HUES6 (cell line): ENCODE data around the gene NOTCH4.
A peak's percentile ranks its signal among the peaks of the same experiment; 100 is the strongest.

Source experiments
- H3K27ac ChIP-seq: 2 replicates; pipeline ENCODE4 v1.7.0; 2013; ENCODE audit warnings: low read depth, mild to moderate bottlenecking, low read length, inconsistent platforms
- H3K27me3 ChIP-seq: 2 replicates; pipeline ENCODE4 v1.6.1; 2013; ENCODE audit warnings: low read length; ENCODE audit not compliant: control insufficient read depth, insufficient read depth
- H3K36me3 ChIP-seq: 2 replicates; pipeline ENCODE4 v1.6.1; 2013; ENCODE audit warnings: low read length; ENCODE audit not compliant: control insufficient read depth, insufficient read depth
- H3K4me1 ChIP-seq: 2 replicates; pipeline ENCODE4 v1.6.1; 2013; ENCODE audit warnings: low read length; ENCODE audit not compliant: control insufficient read depth, insufficient read depth
- H3K4me3 ChIP-seq: 2 replicates; pipeline ENCODE4 v1.5.1; 2013; ENCODE audit warnings: low read depth, low read length
- H3K9ac ChIP-seq: one replicate; pipeline ENCODE4 v1.6.1; 2013; ENCODE audit warnings: mild to moderate bottlenecking, low read length
- H3K9me3 ChIP-seq: 2 replicates; pipeline ENCODE4 v1.6.1; 2013; ENCODE audit warnings: low read depth, low read length; ENCODE audit not compliant: control insufficient read depth, insufficient read depth

The NOTCH4 gene

GRCh38 chr6:32146687-32147086 lies 77.2 kb downstream of the NOTCH4 start:
- no peak overlapping the region for H3K9ac ChIP-seq
- H3K27me3 ChIP-seq, result peaks cover 27% of the 10 kb centered on the region
- no peak overlapping the region for H3K27ac ChIP-seq
- 0 out of 2 replicates have a peak overlapping the region, but pooled peaks have one; percentile 8 for H3K4me3 ChIP-seq
- H3K36me3 ChIP-seq, result no peaks in the 10 kb centered on the region
- H3K9me3 ChIP-seq, result no peaks in the 10 kb centered on the region
- peaks cover 38% of the 10 kb centered on the region for H3K4me1 ChIP-seq

GRCh38 chr6:32146287-32146686 lies 77.6 kb downstream of the NOTCH4 start:
- Histone ChIP-seq H3K27me3 (peaks cover 24% of the 10 kb centered on the region), H3K9ac (no peak overlapping the region), H3K9me3 (no peaks in the 10 kb centered on the region), H3K36me3 (no peaks in the 10 kb centered on the region), H3K4me1 (peaks cover 36% of the 10 kb centered on the region), H3K27ac (no peak overlapping the region), H3K4me3 (no peak overlapping the region)
